Measurements from ENCODE around the gene B3GNT2. TPM values are rescaled to one million over a fixed set of nuclear protein-coding genes. Genes with fewer than 3 reads are reported as not detected.
"Not testable (repeated sequence)": the region's sequence is repeated elsewhere in the genome, so short reads cannot be mapped to it uniquely, and the experiment has no call there.

The B3GNT2 gene
- total and polyA plus RNA-seq, 2 donors from 2014 or later = 17.5 to 35.0 TPM

GRCh38 chr2:62156861-62157496, 38.9 kb upstream of the B3GNT2 start:
- no peak overlapping the region for H3K27ac ChIP-seq (ENCODE audit: low read depth in 2 of 2, low read length in 2 of 2)

DNA sequence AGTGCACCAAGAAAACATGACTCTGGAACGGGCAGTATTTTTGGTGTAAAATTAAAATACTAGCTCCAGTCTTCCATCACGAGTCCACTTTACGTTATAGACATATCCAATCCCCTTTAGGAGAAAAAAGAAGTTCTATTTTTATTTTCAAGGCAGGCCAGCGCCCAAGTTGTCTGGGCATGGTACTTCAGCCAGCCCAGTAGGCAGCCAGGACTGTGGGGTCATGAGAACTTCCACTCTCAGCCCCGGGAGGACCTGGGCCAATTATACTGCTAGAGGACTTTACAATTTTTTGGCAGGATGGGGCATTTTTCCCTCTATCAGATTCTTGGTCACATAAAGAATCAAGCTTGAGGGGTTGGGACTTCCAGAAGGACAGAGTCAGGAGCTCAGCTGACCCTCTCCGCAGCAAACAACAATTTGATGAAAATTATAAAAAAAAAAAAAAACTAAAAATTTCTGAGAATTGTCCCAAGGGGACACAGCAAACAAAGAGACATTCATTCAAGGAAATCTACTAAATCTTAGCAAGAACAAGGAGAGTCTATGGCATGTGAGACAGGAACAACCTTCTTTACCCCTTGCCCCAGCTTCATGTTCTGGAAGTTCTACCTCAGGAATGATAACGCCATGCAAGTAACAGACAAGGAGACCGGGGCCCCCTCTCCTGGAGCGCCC, 37.3 kb upstream of the B3GNT2 start:
- Histone ChIP-seq H3K9me3 (ENCODE audit: control insufficient read depth in 2 of 3, insufficient read depth in 1 of 3, low read length in 3 of 3) (peaks cover 0 to 6% (median 2%) of the 10 kb centered on the region in 3 donors), H3K4me3 (ENCODE audit: low read length in 3 of 3) (no peak overlapping the region), H3K9ac (ENCODE audit: low read length in 3 of 3) (no peak overlapping the region), H3K36me3 (ENCODE audit: control insufficient read depth in 2 of 3, insufficient read depth in 3 of 3, low read length in 3 of 3) (no peaks in the 10 kb centered on the region), H3K4me1 (ENCODE audit: control insufficient read depth in 2 of 3, insufficient read depth in 2 of 3, low read depth in 1 of 3, low read length in 3 of 3) (no peaks in the 10 kb centered on the region), H3K27ac (ENCODE audit: low read depth in 2 of 2, low read length in 2 of 2) (no peak overlapping the region), H3K27me3 (ENCODE audit: control insufficient read depth, insufficient read depth, low read length) (no peaks in the 10 kb centered on the region)
- DNase-seq (no peak), FAIRE-seq (no peak)
- intact Hi-C loops (cut with DNase I) = no loop called here
- TF ChIP-seq, protein P1, sequence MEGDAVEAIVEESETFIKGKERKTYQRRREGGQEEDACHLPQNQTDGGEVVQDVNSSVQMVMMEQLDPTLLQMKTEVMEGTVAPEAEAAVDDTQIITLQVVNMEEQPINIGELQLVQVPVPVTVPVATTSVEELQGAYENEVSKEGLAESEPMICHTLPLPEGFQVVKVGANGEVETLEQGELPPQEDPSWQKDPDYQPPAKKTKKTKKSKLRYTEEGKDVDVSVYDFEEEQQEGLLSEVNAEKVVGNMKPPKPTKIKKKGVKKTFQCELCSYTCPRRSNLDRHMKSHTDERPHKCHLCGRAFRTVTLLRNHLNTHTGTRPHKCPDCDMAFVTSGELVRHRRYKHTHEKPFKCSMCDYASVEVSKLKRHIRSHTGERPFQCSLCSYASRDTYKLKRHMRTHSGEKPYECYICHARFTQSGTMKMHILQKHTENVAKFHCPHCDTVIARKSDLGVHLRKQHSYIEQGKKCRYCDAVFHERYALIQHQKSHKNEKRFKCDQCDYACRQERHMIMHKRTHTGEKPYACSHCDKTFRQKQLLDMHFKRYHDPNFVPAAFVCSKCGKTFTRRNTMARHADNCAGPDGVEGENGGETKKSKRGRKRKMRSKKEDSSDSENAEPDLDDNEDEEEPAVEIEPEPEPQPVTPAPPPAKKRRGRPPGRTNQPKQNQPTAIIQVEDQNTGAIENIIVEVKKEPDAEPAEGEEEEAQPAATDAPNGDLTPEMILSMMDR (IDR thresholded peaks at IDR 0.05; ENCODE audit: borderline replicate concordance, extremely low read depth, insufficient read depth) = no peak

More at GRCh38 chr2:62156861-62157496, 38.9 kb upstream of the B3GNT2 start:
- no peaks in the 10 kb centered on the region for H3K27me3 ChIP-seq (ENCODE audit: control insufficient read depth, insufficient read depth, low read length)
- no peak overlapping the region for H3K4me3 ChIP-seq (ENCODE audit: low read length in 3 of 3)
- no peak for FAIRE-seq
- intact Hi-C loops (cut with DNase I) = no loop called here
- TF ChIP-seq, protein P1 (IDR thresholded peaks at IDR 0.05; ENCODE audit: borderline replicate concordance, extremely low read depth, insufficient read depth) = no peak
- DNase-seq = no peak
- H3K4me1 ChIP-seq (ENCODE audit: control insufficient read depth in 2 of 3, insufficient read depth in 2 of 3, low read depth in 1 of 3, low read length in 3 of 3) = no peaks in the 10 kb centered on the region
- peaks cover 0 to 6% (median 2%) of the 10 kb centered on the region in 3 donors for H3K9me3 ChIP-seq (ENCODE audit: control insufficient read depth in 2 of 3, insufficient read depth in 1 of 3, low read length in 3 of 3)
- H3K9ac ChIP-seq (ENCODE audit: low read length in 3 of 3) = no peak overlapping the region
- H3K36me3 ChIP-seq (ENCODE audit: control insufficient read depth in 2 of 3, insufficient read depth in 3 of 3, low read length in 3 of 3) = no peaks in the 10 kb centered on the region

GRCh38 chr2:62160691-62161090, 35.2 kb upstream of the B3GNT2 start:
- H3K9me3 ChIP-seq (ENCODE audit: control insufficient read depth in 2 of 3, insufficient read depth in 1 of 3, low read length in 3 of 3); H3K4me3 ChIP-seq (ENCODE audit: low read length in 3 of 3); H3K4me1 ChIP-seq (ENCODE audit: control insufficient read depth in 2 of 3, insufficient read depth in 2 of 3, low read depth in 1 of 3, low read length in 3 of 3); H3K36me3 ChIP-seq (ENCODE audit: control insufficient read depth in 2 of 3, insufficient read depth in 3 of 3, low read length in 3 of 3); H3K9ac ChIP-seq (ENCODE audit: low read length in 3 of 3); H3K27ac ChIP-seq (ENCODE audit: low read depth in 2 of 2, low read length in 2 of 2); DNase-seq; FAIRE-seq; intact Hi-C loops (cut with DNase I); H3K27me3 ChIP-seq (ENCODE audit: control insufficient read depth, insufficient read depth, low read length): not testable (repeated sequence)

GRCh38 chr2:62163106-62163831, 32.6 kb upstream of the B3GNT2 start:
- no peaks in the 10 kb centered on the region for H3K27me3 ChIP-seq (ENCODE audit: control insufficient read depth, insufficient read depth, low read length)
- H3K9ac ChIP-seq (ENCODE audit: low read length in 3 of 3) = no peak overlapping the region
- TF ChIP-seq, protein P1 (IDR thresholded peaks at IDR 0.05; ENCODE audit: borderline replicate concordance, extremely low read depth, insufficient read depth) = no peak
- no peak for DNase-seq
- no peaks in the 10 kb centered on the region for H3K4me1 ChIP-seq (ENCODE audit: control insufficient read depth in 2 of 3, insufficient read depth in 2 of 3, low read depth in 1 of 3, low read length in 3 of 3)
- no peak overlapping the region for H3K4me3 ChIP-seq (ENCODE audit: low read length in 3 of 3)
- intact Hi-C loops (cut with DNase I) = no loop called here
- H3K27ac ChIP-seq (ENCODE audit: low read depth in 2 of 2, low read length in 2 of 2) = no peak overlapping the region
- H3K36me3 ChIP-seq (ENCODE audit: control insufficient read depth in 2 of 3, insufficient read depth in 3 of 3, low read length in 3 of 3) = no peaks in the 10 kb centered on the region
- no peak for FAIRE-seq
- H3K9me3 ChIP-seq (ENCODE audit: control insufficient read depth in 2 of 3, insufficient read depth in 1 of 3, low read length in 3 of 3) = no peaks in the 10 kb centered on the region

Measured in kidney (tissue), 14 donors.